ENCODE measurements around the gene TTC21B. TPM values are rescaled to one million over a fixed set of nuclear protein-coding genes. Genes with fewer than 3 reads are reported as not detected.

Gene TTC21B
- total RNA-seq, 2 donors from 2014 or later: 10.2 to 13.2 TPM

- Histone ChIP-seq H3K36me3 (no peaks in the 10 kb centered on the region), H3K4me3 (no peak overlapping the region), H3K9ac (ENCODE audit: low read depth in 2 of 2, low read length in 2 of 2) (no peak overlapping the region), H3K27ac (no peak overlapping the region), H3K4me1 (no peaks in the 10 kb centered on the region), H3K9me3 (no peaks in the 10 kb centered on the region), H3K27me3 (no peaks in the 10 kb centered on the region)
- DNase-seq: no peak
- intact Hi-C loops (cut with DNase I): no loop called here
- no peak for TF ChIP-seq CTCF (IDR thresholded peaks at IDR 0.05)
Measured at GRCh38 chr2:165927353-165927752, 26.2 kb downstream of the TTC21B start.

GRCh38 chr2:165924946-165925345 lies 28.6 kb downstream of the TTC21B start:
- Histone ChIP-seq H3K36me3 (no peaks in the 10 kb centered on the region), H3K9ac (ENCODE audit: low read depth in 2 of 2, low read length in 2 of 2) (no peak overlapping the region), H3K27ac (no peak overlapping the region), H3K4me1 (no peaks in the 10 kb centered on the region), H3K4me3 (no peak overlapping the region), H3K27me3 (no peaks in the 10 kb centered on the region), H3K9me3 (no peaks in the 10 kb centered on the region)
- intact Hi-C loops (cut with DNase I): no loop called here
- no peak for TF ChIP-seq CTCF (IDR thresholded peaks at IDR 0.05)
- no peak for DNase-seq

- H3K9ac ChIP-seq (ENCODE audit: low read depth in 2 of 2, low read length in 2 of 2): no peak overlapping the region
- H3K4me3 ChIP-seq: no peak overlapping the region
- H3K4me1 ChIP-seq: no peaks in the 10 kb centered on the region
- no peaks in the 10 kb centered on the region for H3K36me3 ChIP-seq
- no peak overlapping the region for H3K27ac ChIP-seq
- no peak for TF ChIP-seq CTCF (IDR thresholded peaks at IDR 0.05)
- DNase-seq: no peak
- H3K9me3 ChIP-seq: no peaks in the 10 kb centered on the region
- no peaks in the 10 kb centered on the region for H3K27me3 ChIP-seq
- intact Hi-C loops (cut with DNase I): no loop called here
Measured at GRCh38 chr2:165920748-165921147, 32.8 kb downstream of the TTC21B start.

GRCh38 chr2:165913636-165914035 lies 39.9 kb downstream of the TTC21B start:
- TF ChIP-seq CTCF (IDR thresholded peaks at IDR 0.05): no peak
- no peak for DNase-seq
- Histone ChIP-seq H3K27ac (no peak overlapping the region), H3K9ac (ENCODE audit: low read depth in 2 of 2, low read length in 2 of 2) (no peak overlapping the region), H3K36me3 (no peaks in the 10 kb centered on the region), H3K4me1 (no peaks in the 10 kb centered on the region), H3K4me3 (no peak overlapping the region), H3K27me3 (no peaks in the 10 kb centered on the region), H3K9me3 (no peaks in the 10 kb centered on the region)
- intact Hi-C loops (cut with DNase I): no loop called here

- Histone ChIP-seq H3K27me3 (no peaks in the 10 kb centered on the region), H3K4me3 (no peak overlapping the region), H3K4me1 (no peaks in the 10 kb centered on the region), H3K27ac (no peak overlapping the region), H3K9me3 (no peaks in the 10 kb centered on the region), H3K9ac (ENCODE audit: low read depth in 2 of 2, low read length in 2 of 2) (no peak overlapping the region), H3K36me3 (no peaks in the 10 kb centered on the region)
- no peak for DNase-seq
- no peak for TF ChIP-seq CTCF (IDR thresholded peaks at IDR 0.05)
- intact Hi-C loops (cut with DNase I): no loop called here
Measured at GRCh38 chr2:165911981-165912380, 41.6 kb downstream of the TTC21B start.

- Histone ChIP-seq H3K4me1 (no peaks in the 10 kb centered on the region), H3K36me3 (no peaks in the 10 kb centered on the region), H3K9ac (ENCODE audit: low read depth in 2 of 2, low read length in 2 of 2) (no peak overlapping the region), H3K9me3 (no peaks in the 10 kb centered on the region), H3K4me3 (no peak overlapping the region), H3K27ac (no peak overlapping the region), H3K27me3 (no peaks in the 10 kb centered on the region)
- DNase-seq: no peak
- intact Hi-C loops (cut with DNase I): no loop called here
- TF ChIP-seq CTCF (IDR thresholded peaks at IDR 0.05): no peak
Measured at GRCh38 chr2:165911231-165911630, 42.3 kb downstream of the TTC21B start.
